ENCODE measurements around the gene EEFSEC. TPM values are rescaled to one million over a fixed set of nuclear protein-coding genes. Genes with fewer than 3 reads are reported as not detected.

The EEFSEC gene
- total RNA-seq, 3 donors from 2014 or later: 13.9 to 28.2 (median 19.8) TPM

GRCh38 chr3:128271536-128272332, 118.5 kb downstream of the EEFSEC start:
- Histone ChIP-seq H3K27ac (no peak overlapping the region), H3K4me3 (no peak overlapping the region), H3K4me1 (no peaks in the 10 kb centered on the region), H3K36me3 (no peaks in the 10 kb centered on the region), H3K9me3 (no peaks in the 10 kb centered on the region), H3K27me3 (no peaks in the 10 kb centered on the region)
- intact Hi-C loops (cut with DNase I; ENCODE audit: low total_unique reads): no loop called here
- no peak for TF ChIP-seq POLR2AphosphoS5 (IDR thresholded peaks at IDR 0.05)
- TF ChIP-seq, protein P1, sequence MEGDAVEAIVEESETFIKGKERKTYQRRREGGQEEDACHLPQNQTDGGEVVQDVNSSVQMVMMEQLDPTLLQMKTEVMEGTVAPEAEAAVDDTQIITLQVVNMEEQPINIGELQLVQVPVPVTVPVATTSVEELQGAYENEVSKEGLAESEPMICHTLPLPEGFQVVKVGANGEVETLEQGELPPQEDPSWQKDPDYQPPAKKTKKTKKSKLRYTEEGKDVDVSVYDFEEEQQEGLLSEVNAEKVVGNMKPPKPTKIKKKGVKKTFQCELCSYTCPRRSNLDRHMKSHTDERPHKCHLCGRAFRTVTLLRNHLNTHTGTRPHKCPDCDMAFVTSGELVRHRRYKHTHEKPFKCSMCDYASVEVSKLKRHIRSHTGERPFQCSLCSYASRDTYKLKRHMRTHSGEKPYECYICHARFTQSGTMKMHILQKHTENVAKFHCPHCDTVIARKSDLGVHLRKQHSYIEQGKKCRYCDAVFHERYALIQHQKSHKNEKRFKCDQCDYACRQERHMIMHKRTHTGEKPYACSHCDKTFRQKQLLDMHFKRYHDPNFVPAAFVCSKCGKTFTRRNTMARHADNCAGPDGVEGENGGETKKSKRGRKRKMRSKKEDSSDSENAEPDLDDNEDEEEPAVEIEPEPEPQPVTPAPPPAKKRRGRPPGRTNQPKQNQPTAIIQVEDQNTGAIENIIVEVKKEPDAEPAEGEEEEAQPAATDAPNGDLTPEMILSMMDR (IDR thresholded peaks at IDR 0.05): no peak
- TF ChIP-seq POLR2A (IDR thresholded peaks at IDR 0.05): no peak
- DNase-seq (ENCODE audit: low spot score in 2 of 2): no peak

- Histone ChIP-seq H3K27me3 (no peaks in the 10 kb centered on the region), H3K4me1 (no peaks in the 10 kb centered on the region), H3K27ac (no peak overlapping the region), H3K4me3 (no peak overlapping the region), H3K36me3 (no peaks in the 10 kb centered on the region), H3K9me3 (no peaks in the 10 kb centered on the region)
- intact Hi-C loops (cut with DNase I; ENCODE audit: low total_unique reads): no loop called here
- no peak for DNase-seq (ENCODE audit: low spot score in 2 of 2)
- TF ChIP-seq, protein P1 (IDR thresholded peaks at IDR 0.05): no peak
- TF ChIP-seq POLR2AphosphoS5 (IDR thresholded peaks at IDR 0.05) (no peak), POLR2A (IDR thresholded peaks at IDR 0.05) (no peak)
Observed at GRCh38 chr3:128273109-128273840, 120.0 kb downstream of the EEFSEC start.

- DNase-seq (ENCODE audit: low spot score in 2 of 2): no peak
- H3K4me3 ChIP-seq: no peak overlapping the region
- no peaks in the 10 kb centered on the region for H3K9me3 ChIP-seq
- H3K4me1 ChIP-seq: no peaks in the 10 kb centered on the region
- H3K27me3 ChIP-seq: no peaks in the 10 kb centered on the region
- H3K36me3 ChIP-seq: no peaks in the 10 kb centered on the region
- intact Hi-C loops (cut with DNase I; ENCODE audit: low total_unique reads): no loop called here
- no peak overlapping the region for H3K27ac ChIP-seq
- TF ChIP-seq POLR2A (IDR thresholded peaks at IDR 0.05) (no peak), POLR2AphosphoS5 (IDR thresholded peaks at IDR 0.05) (no peak)
- TF ChIP-seq, protein P1 (IDR thresholded peaks at IDR 0.05): no peak
Observed at GRCh38 chr3:128273841-128274573, 120.7 kb downstream of the EEFSEC start.

DNA sequence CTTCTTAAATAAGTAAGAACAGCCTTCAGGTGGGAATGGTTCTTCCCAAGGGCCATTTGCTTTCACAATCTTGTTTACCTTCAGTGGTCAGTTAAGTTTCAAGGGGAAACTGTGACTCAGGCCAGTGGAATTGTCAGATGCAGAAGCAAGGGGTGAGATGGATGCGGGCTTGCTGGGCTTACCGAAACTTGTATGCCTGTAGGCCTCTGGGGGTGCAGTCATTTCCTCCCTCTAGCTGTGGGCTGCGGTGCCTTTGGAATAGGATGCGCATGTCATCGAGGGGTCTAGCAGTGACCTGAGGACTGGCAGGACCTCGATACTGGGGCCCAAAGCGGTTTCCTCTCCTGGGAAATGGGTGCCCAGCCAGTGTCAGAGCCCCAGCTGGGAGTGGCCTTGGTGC, 121.6 kb downstream of the EEFSEC start:
- no peak overlapping the region for H3K27ac ChIP-seq
- no peaks in the 10 kb centered on the region for H3K4me1 ChIP-seq
- no peaks in the 10 kb centered on the region for H3K27me3 ChIP-seq
- no peak overlapping the region for H3K4me3 ChIP-seq
- intact Hi-C loops (cut with DNase I; ENCODE audit: low total_unique reads): no loop called here
- TF ChIP-seq POLR2A (IDR thresholded peaks at IDR 0.05): no peak
- no peak for TF ChIP-seq POLR2AphosphoS5 (IDR thresholded peaks at IDR 0.05)
- TF ChIP-seq, protein P1 (IDR thresholded peaks at IDR 0.05): no peak
- no peaks in the 10 kb centered on the region for H3K9me3 ChIP-seq
- H3K36me3 ChIP-seq: no peaks in the 10 kb centered on the region
- no peak for DNase-seq (ENCODE audit: low spot score in 2 of 2)

Measured in breast epithelium (tissue), 4 donors.